NCI-H1092 treated with DMSO at 0.1 percent for 48 hours (cell line): ENCODE results near the gene ALDH8A1.

Experiments used
- DNase-seq: peaks from one replicate; lab custom pipeline; 2025; lab: John Stamatoyannopoulos, UW

Gene ALDH8A1

DNA sequence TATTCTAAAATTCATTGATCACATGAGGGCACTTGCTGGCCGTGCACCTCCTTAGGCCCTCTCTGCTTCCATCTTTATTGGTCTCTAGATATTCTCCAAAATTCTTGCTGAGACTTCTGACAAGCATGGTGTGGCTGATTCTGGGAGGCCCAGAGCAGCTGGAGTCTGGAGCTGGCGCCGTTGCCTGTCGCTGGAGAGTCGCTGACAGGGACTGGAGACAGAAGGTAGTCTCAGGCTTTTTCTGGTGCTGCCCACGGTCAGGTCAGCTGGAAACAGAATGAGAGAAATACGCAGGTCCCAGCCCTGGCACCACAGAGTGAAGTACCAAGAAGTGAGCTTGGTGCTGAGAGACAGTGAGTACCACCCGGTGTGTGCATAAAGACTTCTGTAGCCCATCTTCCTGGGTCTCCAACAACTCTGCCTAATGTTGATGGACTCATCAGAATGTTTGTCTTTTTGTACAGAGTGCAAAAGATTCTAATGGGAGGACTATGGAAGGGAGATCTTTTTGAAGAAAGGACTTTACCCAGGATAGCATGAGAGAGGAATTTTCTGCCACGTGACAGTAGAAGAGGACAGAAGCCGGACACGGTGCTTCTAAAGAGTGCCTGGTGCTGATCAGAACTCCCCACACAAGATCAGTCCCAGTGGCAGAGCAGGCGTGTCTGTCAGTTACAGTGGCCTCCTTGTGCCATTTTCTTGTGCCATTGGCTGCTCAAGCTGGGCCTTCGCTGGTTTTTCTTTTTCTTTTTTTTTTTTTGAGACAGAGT lies 1.8 kb upstream of the ALDH8A1 start:
- DNase-seq: no peak

GRCh38 chr6:134950482-134950881 lies 581 bp upstream of the ALDH8A1 start:
- DNase-seq: no peak

DNA sequence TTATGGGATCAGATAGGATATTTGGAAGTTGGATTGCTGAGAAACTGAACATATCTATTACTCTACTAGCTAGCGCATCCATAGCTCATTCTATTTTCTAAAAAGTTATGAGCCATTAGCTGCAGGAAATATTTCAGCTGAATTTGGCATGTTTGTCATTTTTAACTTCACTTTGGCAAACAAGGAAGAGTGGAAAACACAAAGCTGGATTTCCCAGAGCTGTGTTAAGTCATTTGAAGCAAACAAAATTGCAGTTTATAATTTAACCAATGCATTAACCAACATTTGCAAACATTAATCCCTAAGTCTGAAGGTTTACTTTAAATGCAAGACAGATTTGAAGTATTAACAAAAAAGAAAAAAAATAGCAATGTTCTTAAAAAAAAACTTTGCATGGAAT lies 1.2 kb downstream of the ALDH8A1 start:
- DNase-seq: no peak

DNA sequence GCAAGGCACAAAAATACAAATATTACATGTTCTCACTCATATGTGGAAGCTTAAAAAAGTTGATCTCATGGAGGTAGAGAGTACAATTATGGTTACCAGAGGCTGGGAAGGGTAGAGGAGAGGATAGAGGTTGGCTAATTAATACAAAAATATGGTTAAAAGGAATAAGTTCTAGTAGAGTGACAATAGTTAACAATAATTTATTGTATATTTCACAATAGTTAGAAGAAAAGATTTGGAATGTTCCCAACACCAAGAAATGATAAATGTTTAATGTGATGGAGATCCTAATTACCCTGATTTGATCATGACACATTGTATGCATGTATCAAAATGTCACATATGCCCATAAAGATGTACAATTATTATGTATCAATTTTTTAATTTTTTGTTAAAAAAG lies 1.8 kb downstream of the ALDH8A1 start:
- DNase-seq: no peak

DNA sequence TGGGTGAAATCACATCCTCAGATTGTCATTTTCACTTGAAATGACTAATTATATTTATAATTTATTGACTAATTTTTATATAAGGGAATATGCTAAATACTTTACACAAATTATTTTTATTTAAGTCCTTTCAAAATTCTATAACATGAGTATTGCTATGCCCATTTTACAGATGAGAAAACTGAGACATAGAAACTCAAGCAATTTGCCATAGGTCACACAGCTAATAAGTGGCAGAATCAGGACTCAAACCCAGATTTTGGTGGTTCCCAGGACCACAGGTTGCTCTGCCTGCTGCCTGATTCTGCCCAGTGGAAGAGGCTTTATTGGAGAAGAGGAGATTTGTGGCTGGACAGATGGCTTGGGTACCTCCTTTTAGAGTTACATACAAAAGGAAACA lies 4.9 kb downstream of the ALDH8A1 start:
- DNase-seq: no peak

- DNase-seq: no peak
Measured at GRCh38 chr6:134943522-134944111, 6.3 kb downstream of the ALDH8A1 start.

GRCh38 chr6:134938896-134939295 lies 11.0 kb downstream of the ALDH8A1 start:
- DNase-seq: no peak

DNA sequence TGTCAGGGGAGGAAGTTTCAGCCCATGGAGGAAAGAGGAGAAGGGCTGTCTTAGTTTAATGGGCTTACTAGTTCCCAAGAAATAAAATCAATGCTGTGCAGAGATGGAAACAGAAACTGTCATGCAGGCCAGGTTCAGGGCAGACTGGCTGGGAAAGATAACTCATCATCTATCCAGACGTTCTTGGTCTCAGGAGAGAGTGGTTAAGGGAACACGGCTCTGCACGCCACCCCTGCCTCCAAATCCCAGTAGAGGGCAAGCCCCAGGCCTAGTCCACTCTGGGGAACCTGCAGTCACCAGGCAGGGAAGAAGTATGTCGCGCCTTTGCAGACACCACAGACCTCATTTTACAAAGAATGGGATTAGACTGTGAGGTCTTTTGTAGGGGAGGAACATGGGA lies 12.5 kb downstream of the ALDH8A1 start:
- no peak for DNase-seq

- no peak for DNase-seq
Measured at GRCh38 chr6:134936931-134937330, 13.0 kb downstream of the ALDH8A1 start.

DNA sequence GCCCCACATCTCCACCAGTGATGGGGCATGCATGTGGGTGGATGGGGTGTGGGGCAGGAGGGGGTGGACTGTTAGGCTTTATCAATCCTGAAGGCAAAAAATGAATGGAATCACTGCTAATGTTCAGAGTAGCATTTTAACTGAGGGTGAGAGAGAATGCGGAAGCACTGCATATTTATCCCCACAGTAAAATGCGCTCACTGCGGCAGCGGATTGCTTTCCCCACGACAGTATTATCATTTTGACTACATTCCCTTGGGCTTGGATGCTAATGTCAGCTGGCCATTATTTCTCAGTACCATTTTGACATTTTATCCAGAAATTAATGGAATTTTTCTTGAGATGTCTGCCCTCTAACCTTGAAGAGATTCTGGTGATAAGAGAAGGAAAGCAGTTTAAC lies 13.4 kb downstream of the ALDH8A1 start:
- no peak for DNase-seq

- DNase-seq: no peak
Measured at GRCh38 chr6:134934793-134935485, 15.0 kb downstream of the ALDH8A1 start.

GRCh38 chr6:134932535-134933470 lies 17.1 kb downstream of the ALDH8A1 start:
- no peak for DNase-seq

GRCh38 chr6:134932098-134932497 lies 17.8 kb downstream of the ALDH8A1 start:
- DNase-seq: no peak

- DNase-seq: no peak
Measured at GRCh38 chr6:134930463-134930862, 19.4 kb downstream of the ALDH8A1 start.

DNA sequence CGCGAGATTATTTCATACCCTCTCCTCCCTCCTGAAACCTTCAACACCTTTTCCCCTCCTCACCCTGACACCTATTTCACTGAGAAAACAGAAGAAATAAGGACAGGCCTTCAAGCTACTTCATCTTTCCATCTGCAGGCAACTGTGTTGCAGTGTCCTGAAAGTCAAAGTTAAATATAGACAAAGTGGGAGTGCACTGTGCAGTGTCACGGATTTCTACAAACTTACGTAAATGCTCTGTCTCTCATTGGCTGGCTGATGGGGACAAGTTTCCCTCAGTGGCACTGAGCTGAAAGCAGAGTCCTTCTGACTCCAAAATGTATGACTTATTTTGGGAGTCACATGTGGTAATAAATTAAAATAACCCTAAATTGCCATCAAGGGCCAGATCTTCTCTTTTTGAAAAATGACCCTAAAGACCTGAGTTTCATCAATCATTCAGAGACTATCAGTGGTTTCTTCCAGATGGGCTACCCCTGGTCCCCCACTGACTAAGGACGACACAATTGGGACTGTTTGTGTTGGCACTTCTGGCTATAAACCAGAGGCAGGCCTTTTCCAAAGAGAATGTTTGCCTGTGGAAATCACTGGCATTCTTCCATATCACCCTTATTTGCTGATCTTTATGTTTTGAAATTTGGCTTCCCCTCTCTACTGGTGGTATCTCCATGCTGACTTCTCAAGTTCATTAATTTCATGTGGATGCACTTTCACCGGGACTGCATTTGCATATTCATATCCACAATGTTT lies 21.6 kb downstream of the ALDH8A1 start:
- no peak for DNase-seq

DNA sequence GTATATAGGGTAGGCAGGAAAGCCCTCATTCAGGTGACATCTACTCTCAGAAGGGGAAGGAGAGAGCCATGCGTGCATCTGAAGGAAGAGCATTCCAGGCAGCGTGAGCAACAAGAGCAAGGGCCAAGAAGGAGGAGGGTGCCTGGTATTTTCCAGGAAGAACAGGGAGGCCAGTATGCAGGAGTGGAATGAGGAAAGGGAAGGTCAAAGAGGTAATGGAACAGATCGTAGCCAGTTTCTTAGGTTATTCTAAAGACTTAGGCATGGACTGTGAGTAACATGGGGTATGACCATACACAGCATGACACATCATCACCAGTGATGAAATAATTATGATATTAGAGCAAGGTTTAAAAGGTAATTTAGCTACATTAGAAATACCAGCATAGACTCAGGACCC lies 24.1 kb downstream of the ALDH8A1 start:
- no peak for DNase-seq

DNA sequence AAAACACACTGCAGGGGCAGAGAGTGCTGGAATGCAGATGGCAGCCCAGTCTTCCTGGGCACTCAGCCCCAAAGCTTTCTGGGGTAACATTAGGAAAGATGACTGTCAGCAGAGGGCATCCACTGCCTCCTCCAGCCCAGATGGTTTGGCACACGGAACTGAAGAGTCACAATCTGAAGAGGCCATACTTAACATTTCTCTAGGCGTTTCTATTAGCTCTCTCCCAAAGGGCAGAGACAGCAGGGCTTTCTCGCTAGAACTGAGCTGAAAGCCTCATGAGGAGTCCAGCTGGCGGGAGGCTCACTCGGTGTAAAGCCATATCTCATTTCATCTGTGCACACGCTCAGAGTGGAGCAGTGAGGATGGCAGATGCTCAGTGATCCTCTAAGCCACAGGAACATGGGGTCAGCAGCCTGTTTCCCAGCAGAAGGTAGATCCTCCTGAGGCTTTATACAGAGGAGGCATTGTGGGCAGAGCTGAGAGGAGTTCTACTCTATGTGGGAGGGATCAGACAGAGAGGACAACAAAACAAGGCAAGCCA lies 28.1 kb downstream of the ALDH8A1 start:
- DNase-seq: peak; percentile 3

GRCh38 chr6:134921276-134921675 lies 28.6 kb downstream of the ALDH8A1 start:
- no peak for DNase-seq

DNA sequence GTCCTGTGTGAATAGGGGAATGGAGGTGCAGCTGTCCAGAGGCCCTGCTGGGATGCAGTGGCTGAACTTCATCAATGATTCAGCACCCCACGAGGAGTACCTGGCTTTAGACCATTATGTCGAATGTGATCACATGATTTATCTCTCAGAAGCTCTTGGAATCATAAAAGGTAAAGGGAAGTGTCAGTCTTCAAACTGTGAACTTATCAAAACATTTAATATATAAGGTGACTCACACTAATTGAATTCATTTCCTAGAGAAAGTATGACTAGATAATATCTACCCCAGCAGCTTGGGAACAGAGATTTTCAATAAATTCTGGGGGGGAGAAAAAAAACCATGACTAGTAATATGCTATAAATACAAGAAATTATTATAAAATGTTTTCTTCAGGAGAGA lies 29.5 kb downstream of the ALDH8A1 start:
- DNase-seq: no peak

DNA sequence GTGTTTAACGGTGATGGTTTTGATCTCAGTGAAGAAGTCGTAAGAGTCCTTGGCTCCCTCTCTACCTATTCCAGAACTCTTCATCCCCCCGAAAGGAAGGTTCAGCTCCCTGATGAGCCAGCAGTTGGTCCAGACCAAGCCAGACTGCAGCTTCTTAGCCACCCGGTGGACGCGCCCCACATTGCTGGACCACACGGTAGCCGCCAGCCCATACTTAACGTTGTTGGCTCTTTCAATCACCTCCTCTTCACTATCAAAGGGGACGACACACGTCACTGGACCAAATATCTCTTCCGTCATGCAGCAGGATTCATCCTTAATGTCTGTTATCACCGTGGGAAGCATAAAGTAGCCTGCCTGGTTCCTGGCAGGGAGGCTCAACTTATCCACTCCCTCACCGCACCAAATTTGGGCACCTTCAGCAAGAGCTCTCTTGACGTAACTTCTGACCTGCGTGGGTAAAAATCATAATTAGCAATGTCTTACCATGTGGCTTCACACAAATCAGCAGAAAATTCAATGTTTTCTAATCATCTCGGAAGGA lies 31.4 kb downstream of the ALDH8A1 start:
- no peak for DNase-seq

DNA sequence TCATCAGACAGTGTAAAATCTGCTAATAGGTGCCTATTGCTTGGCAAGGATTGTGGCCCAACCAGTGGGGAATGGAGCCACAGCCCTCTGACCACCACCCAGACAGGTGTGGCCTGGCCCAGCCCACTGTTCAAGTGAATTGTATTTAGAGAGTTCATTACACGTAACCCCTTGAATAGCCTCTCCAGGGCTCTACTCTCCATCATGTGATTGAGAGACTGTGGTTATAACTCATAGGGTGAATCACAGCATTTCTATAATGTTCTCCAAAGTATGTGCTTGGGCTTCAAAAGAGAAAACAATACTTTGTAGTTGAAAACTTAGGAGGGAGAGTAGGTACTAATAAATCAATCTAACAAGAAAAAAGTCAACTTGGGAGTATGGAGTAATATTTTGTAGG lies 38.4 kb downstream of the ALDH8A1 start:
- DNase-seq: no peak
